ENCODE measurements around the gene TNFAIP6. TPM values are rescaled to one million over a fixed set of nuclear protein-coding genes. Genes with fewer than 3 reads are reported as not detected.
A peak's percentile ranks its signal among the peaks of the same experiment; 100 is the strongest.
"Not testable (repeated sequence)": the region's sequence is repeated elsewhere in the genome, so short reads cannot be mapped to it uniquely, and the experiment has no call there.

Gene TNFAIP6, protein sequence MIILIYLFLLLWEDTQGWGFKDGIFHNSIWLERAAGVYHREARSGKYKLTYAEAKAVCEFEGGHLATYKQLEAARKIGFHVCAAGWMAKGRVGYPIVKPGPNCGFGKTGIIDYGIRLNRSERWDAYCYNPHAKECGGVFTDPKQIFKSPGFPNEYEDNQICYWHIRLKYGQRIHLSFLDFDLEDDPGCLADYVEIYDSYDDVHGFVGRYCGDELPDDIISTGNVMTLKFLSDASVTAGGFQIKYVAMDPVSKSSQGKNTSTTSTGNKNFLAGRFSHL
- 0.13 and 2.6 TPM in 2 replicates for total RNA-seq

DNA sequence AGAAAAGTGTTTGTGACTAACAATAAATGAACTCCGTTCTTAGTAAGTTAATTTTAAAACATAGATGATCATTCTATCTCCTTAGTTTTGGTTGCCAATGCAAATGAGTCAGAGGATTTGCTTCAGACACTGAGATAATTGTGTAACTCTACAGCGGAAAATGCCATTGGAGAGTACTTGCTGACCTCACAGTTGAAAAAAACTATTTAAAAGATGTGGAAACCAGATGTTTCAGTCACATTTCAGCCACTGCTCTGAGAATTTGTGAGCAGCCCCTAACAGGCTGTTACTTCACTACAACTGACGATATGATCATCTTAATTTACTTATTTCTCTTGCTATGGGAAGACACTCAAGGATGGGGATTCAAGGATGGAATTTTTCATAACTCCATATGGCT lies at the start of gene TNFAIP6:
Gene TNFAIP6, plus strand, starts transcription at position 234 of the 400 bp plus-strand sequence. Its CDS starts 75 bp downstream, at position 309.
- FAIRE-seq (no peak), DNase-seq (ENCODE audit: low read depth) (peak; percentile 77)
- no peak within 1 kb of the TSS for H3K4me3 ChIP-seq (ENCODE audit: low read depth, low read length)
- H3K27me3 ChIP-seq (ENCODE audit: control insufficient read depth, insufficient read depth, low read length) = no peaks in the 10 kb centered on the region
- no peaks in the 10 kb centered on the region for H3K36me3 ChIP-seq (ENCODE audit: control insufficient read depth, insufficient read depth, low read length)
- TF ChIP-seq, protein P1, sequence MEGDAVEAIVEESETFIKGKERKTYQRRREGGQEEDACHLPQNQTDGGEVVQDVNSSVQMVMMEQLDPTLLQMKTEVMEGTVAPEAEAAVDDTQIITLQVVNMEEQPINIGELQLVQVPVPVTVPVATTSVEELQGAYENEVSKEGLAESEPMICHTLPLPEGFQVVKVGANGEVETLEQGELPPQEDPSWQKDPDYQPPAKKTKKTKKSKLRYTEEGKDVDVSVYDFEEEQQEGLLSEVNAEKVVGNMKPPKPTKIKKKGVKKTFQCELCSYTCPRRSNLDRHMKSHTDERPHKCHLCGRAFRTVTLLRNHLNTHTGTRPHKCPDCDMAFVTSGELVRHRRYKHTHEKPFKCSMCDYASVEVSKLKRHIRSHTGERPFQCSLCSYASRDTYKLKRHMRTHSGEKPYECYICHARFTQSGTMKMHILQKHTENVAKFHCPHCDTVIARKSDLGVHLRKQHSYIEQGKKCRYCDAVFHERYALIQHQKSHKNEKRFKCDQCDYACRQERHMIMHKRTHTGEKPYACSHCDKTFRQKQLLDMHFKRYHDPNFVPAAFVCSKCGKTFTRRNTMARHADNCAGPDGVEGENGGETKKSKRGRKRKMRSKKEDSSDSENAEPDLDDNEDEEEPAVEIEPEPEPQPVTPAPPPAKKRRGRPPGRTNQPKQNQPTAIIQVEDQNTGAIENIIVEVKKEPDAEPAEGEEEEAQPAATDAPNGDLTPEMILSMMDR (IDR thresholded peaks at IDR 0.05; ENCODE audit: insufficient read depth, low read length, severe bottlenecking) = no peak

DNA sequence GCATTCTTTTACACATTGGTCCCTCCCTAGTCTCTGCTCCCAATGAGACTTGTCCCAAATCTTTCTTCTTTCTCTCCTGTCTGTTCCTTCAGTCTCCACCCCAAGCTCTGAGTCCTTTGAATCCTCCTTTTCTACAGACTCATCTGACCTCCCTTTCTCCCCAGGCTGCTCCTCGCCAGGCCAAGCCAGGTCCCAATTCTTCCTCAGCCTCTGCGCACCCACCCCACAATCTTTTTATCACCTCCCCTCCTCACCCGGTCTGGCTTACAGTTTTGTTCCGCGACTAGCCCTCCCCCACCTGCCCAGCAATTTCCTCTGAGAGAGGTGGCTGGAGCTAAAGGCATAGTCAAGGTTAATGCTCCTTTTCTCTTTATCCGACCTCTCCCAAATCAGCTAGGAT lies 47.1 kb upstream of the TNFAIP6 start:
- not testable (repeated sequence) for H3K4me3 ChIP-seq (ENCODE audit: low read depth, low read length); H3K36me3 ChIP-seq (ENCODE audit: control insufficient read depth, insufficient read depth, low read length); FAIRE-seq; H3K27me3 ChIP-seq (ENCODE audit: control insufficient read depth, insufficient read depth, low read length); DNase-seq (ENCODE audit: low read depth)

DNA sequence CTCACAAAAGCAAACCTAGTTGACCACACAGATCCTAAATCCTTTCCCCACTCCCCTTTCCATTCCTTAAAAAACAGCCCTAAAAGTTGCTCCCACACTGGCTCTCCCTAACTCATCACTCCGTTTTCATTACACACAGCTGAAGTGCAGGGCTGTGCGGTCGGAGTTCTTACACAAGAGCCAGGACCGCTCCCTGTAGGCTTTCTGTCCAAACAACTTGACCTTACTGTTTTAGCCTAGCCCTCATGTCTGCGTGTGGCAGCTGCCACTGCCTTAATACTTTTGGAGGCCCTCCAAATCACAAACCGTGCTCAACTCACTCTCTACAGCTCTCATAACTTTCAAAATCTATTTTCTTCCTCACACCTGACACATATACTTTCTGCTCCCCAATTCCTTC lies 45.0 kb upstream of the TNFAIP6 start:
- H3K27me3 ChIP-seq (ENCODE audit: control insufficient read depth, insufficient read depth, low read length); H3K36me3 ChIP-seq (ENCODE audit: control insufficient read depth, insufficient read depth, low read length); H3K4me3 ChIP-seq (ENCODE audit: low read depth, low read length); FAIRE-seq; DNase-seq (ENCODE audit: low read depth): not testable (repeated sequence)

DNA sequence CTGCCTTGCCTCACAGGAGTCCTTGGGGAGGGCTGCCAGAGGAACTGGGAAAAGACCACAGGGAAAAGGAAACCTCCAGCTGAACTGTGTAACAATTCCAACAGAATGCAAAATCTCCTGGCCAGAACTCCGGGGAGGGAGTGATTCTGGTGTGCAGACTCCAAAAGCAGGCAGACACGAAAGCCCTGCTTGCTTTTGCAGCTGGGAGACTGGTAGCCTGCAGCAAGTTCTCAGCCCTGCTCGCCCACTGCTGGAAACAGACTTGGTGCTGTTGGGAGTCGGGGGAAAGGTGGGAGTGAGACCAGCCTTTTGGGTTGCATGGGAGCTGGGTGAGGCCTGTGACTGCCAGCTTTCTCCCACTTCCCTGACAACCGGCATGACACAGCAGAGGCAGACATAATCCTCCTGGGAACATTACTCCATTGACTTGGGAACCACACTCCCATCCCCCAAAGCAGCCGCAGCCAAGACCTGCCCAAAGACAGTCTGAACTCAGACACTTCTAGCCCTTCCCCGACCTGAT lies 42.0 kb upstream of the TNFAIP6 start:
- H3K27me3 ChIP-seq (ENCODE audit: control insufficient read depth, insufficient read depth, low read length) = no peaks in the 10 kb centered on the region
- TF ChIP-seq, protein P1 (IDR thresholded peaks at IDR 0.05; ENCODE audit: insufficient read depth, low read length, severe bottlenecking) = no peak
- H3K36me3 ChIP-seq (ENCODE audit: control insufficient read depth, insufficient read depth, low read length) = no peaks in the 10 kb centered on the region
- no peak overlapping the region for H3K4me3 ChIP-seq (ENCODE audit: low read depth, low read length)
- DNase-seq (ENCODE audit: low read depth) = no peak
- no peak for FAIRE-seq

DNA sequence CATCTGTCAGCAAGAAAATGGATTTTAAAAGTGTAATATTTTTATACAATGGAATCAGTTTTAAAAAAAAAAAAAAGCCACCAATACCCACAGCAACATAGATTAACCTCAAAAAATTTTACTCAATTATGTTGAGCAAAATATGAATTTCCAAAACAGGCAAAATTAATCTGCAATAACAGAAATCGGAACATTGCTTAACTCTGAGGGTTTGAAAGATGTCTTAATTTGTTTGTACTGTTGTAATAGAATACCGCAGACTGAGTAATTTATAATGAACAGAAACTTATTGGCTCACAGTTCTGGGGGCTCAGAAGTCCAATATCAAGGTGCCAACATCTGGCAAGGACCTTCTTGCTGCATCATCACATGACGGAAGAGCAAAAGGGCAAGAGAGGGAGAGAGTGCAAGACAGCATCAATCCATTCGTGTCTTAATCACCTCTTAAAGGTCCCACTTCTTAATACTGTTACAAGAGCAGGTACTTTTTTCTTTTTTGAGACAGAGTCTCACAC lies 31.8 kb upstream of the TNFAIP6 start:
- DNase-seq (ENCODE audit: low read depth) = no peak
- FAIRE-seq = no peak
- H3K4me3 ChIP-seq (ENCODE audit: low read depth, low read length) = no peak overlapping the region
- no peaks in the 10 kb centered on the region for H3K27me3 ChIP-seq (ENCODE audit: control insufficient read depth, insufficient read depth, low read length)
- TF ChIP-seq, protein P1 (IDR thresholded peaks at IDR 0.05; ENCODE audit: insufficient read depth, low read length, severe bottlenecking) = no peak
- no peaks in the 10 kb centered on the region for H3K36me3 ChIP-seq (ENCODE audit: control insufficient read depth, insufficient read depth, low read length)

DNA sequence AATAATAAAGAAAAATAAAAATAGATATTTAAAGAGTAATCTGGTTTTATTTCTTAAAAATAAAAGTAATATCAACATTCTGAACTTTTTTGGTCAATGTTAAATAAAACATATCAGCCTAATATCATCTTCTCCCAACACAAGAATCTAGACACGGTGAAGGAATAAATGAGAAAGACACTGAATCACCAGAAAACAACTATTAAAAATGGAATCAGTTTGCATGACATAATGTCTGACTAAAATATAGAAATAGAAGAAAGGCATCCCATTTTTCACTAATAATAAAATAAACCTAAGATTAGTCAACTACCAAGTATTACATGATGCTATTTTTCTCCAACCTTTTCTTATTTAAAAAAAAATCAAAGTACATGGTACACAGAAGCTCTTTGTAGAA lies 30.8 kb upstream of the TNFAIP6 start:
- no peak for FAIRE-seq
- no peak for DNase-seq (ENCODE audit: low read depth)
- Histone ChIP-seq H3K27me3 (ENCODE audit: control insufficient read depth, insufficient read depth, low read length) (no peaks in the 10 kb centered on the region), H3K4me3 (ENCODE audit: low read depth, low read length) (no peak overlapping the region), H3K36me3 (ENCODE audit: control insufficient read depth, insufficient read depth, low read length) (no peaks in the 10 kb centered on the region)
- TF ChIP-seq, protein P1 (IDR thresholded peaks at IDR 0.05; ENCODE audit: insufficient read depth, low read length, severe bottlenecking) = no peak

Data from bronchial epithelial cell (primary cell).